Panc1 (cell line): ENCODE results near the gene SERPINB2. TPM values are rescaled to one million over a fixed set of nuclear protein-coding genes. Genes with fewer than 3 reads are reported as not detected.

Experiments
- ATAC-seq: fragments of 200-7000 bp; cut with Tn5 transposase; 2 replicates; pipeline ENCODE4 v1.9.1; 2020; ENCODE audit warnings: mild to moderate bottlenecking, moderate library complexity
- BruUV-seq: library from RNA; stranded (reverse); fragments of 400-500 nt; replicated peaks from 2 replicates; lab custom pipeline; 2021; lab: Mats Ljungman, UMichigan
- CTCF ChIA-PET: fragments of 300-600 bp; sonication (Branson Sonifier 250); formaldehyde crosslinking; loops from one replicate; lab custom pipeline; 2022; ENCODE audit warnings: antibody characterized with exemption; lab: Charles Lee
- POLR2A ChIA-PET: fragments of 300-600 bp; sonication (Branson Sonifier 250); formaldehyde crosslinking; loops from one replicate; lab custom pipeline; 2022; ENCODE audit warnings: antibody characterized with exemption; lab: Charles Lee
- DNase-seq: peaks from one replicate; pipeline ENCODE4 v3.0.0-alpha.2; 2010; ENCODE audit warnings: low read depth, low spot score
- H3K27ac ChIP-seq: 2 replicates; pipeline ENCODE4 v1.5.1; 2011; ENCODE audit warnings: mild to moderate bottlenecking, low read length, inconsistent platforms
- H3K27me3 ChIP-seq: fragments of 200-500 bp; sonication (Bioruptor generic); 2 replicates; pipeline ENCODE4 v1.6.0; 2014; ENCODE audit warnings: low read length, inconsistent platforms; ENCODE audit not compliant: control insufficient read depth, insufficient read depth
- H3K36me3 ChIP-seq: fragments of 200-500 bp; sonication (Bioruptor generic); 2 replicates; pipeline ENCODE4 v1.5.1; 2014; ENCODE audit warnings: inconsistent platforms, mild to moderate bottlenecking, low read length, moderate library complexity; ENCODE audit not compliant: control insufficient read depth, insufficient read depth
- H3K4me1 ChIP-seq: 2 replicates; pipeline ENCODE4 v1.5.1; 2011; ENCODE audit warnings: inconsistent platforms, mild to moderate bottlenecking, low read length, moderate library complexity; ENCODE audit not compliant: control insufficient read depth, insufficient read depth
- H3K4me3 ChIP-seq, 2 experiments: 2 replicates each; pipeline ENCODE4 v1.5.1; 2011 to 2012; ENCODE audit warnings: low read depth in 2 of 2, low read length in 2 of 2, mild to moderate bottlenecking in 2 of 2, inconsistent platforms in 1 of 2, moderate library complexity in 1 of 2
- H3K9me3 ChIP-seq: fragments of 200-500 bp; sonication (Bioruptor generic); 2 replicates; pipeline ENCODE4 v1.5.1; 2014; ENCODE audit warnings: low read depth, mild to moderate bottlenecking, inconsistent platforms, low read length, moderate library complexity; ENCODE audit not compliant: control insufficient read depth, insufficient read depth
- POLR2AphosphoS5 ChIP-seq: IDR thresholded peaks from 2 replicates; pipeline ENCODE4 v1.6.1; 2012; ENCODE audit warnings: mild to moderate bottlenecking, low read depth, low read length, moderate library complexity
- SIN3A ChIP-seq: IDR thresholded peaks from 2 replicates; pipeline ENCODE4 v1.6.1; 2012; ENCODE audit warnings: low read depth, mild to moderate bottlenecking, low read length, moderate library complexity, borderline replicate concordance; ENCODE audit not compliant: insufficient read depth
- TCF7L2 ChIP-seq: IDR thresholded peaks from 2 replicates; pipeline ENCODE4 v1.6.1; 2011; ENCODE audit warnings: mild to moderate bottlenecking, low read depth, low read length, inconsistent platforms
- in situ Hi-C: cut with HindIII; loops from 2 replicates; pipeline ENCODE4 v1.10.0; 2016; ENCODE audit warnings: low sequenced_read_pairs, low pct_unique_long_range_greater_than_20kb
- intact Hi-C: fragments of 100-400 bp; cut with micrococcal nuclease; formaldehyde crosslinking; loops from one replicate; pipeline ENCODE4 v1.10.0; 2022; ENCODE audit not compliant: unreplicated experiment
- total RNA-seq: library from RNA; stranded (reverse); gene quantifications from one replicate; pipeline ENCODE4 v1.2.1, GENCODE V29; 2021; ENCODE audit not compliant: unreplicated experiment
- TF ChIP-seq, protein P1 (sequence below): fragments of 450-650 bp; IDR thresholded peaks from 2 replicates; pipeline ENCODE4 v1.5.1; 2017; ENCODE audit warnings: mild to moderate bottlenecking
- TF ChIP-seq, protein P2 (sequence below), 2 experiments: IDR thresholded peaks; 2 replicates each; pipeline ENCODE4 v1.6.1; 2011 to 2012; ENCODE audit warnings: low read depth in 2 of 2, control low read depth in 1 of 2, low read length in 1 of 2, mild to moderate bottlenecking in 1 of 2, moderate library complexity in 1 of 2; ENCODE audit not compliant: insufficient read depth in 1 of 2

The SERPINB2 gene
- total RNA-seq, 1 experiment from 2014 or later = not detected

DNA sequence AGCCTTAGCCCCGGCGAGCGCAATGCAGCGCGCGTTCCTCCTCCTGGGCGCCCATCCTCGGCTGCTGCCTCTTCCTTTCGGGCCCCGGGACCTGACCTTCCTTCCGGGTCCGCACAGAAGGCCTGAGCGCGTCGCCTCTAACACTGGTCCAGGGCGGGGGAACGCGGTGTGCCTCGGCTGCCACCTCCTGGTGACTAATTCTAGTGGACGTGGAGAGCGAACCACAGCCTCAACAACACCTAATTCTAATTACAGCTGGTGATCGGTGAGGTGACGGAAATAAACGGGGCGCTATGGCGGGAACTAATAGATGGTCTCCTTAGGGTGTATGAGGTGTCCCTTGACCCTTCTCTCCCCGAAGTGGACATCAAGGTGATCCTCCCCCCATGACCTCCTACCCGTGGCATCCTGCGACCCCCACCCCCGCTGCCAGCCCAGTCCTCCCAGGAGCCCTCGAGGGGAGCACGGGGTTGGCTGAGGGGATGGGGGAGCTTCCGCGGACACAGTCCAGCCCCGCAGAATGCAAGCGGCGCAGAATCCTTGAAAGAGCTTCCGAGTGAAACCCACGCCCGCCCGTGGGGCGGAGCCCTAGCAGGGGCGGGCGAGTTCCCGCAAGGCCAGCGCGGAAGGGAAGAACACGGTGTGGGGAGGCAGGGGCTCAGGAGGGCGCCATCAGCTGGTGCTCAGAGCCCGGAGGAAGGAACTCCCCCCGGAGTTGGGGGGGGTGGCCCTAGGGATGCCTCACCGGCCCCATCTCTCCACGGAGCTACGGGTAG is 48.8 kb downstream of the SERPINB2 start:
- H3K4me1 ChIP-seq = no peaks in the 10 kb centered on the region; the same call in 1 of the 2 replicates
- in situ Hi-C loops = no loop called here
- BruUV-seq = no TSS peak
- intact Hi-C loops = loop anchor here (1.0 kb wide), 1 partner anchor 45 kb away; no protein-coding TSS in a partner anchor
- H3K27ac ChIP-seq = no peak overlapping the region
- peak overlapping the region; percentile 27 to 45 for H3K4me3 ChIP-seq
- H3K9me3 ChIP-seq = no peaks in the 10 kb centered on the region
- DNase-seq = peak; percentile 22
- peaks cover 5% of the 10 kb centered on the region; the same call in 1 of the 2 replicates for H3K27me3 ChIP-seq
- peak; percentile 99 for ATAC-seq
- no peaks in the 10 kb centered on the region for H3K36me3 ChIP-seq
- ChIA-PET POLR2A (no interaction called here), CTCF (no interaction called here)
- TF ChIP-seq, protein P1, sequence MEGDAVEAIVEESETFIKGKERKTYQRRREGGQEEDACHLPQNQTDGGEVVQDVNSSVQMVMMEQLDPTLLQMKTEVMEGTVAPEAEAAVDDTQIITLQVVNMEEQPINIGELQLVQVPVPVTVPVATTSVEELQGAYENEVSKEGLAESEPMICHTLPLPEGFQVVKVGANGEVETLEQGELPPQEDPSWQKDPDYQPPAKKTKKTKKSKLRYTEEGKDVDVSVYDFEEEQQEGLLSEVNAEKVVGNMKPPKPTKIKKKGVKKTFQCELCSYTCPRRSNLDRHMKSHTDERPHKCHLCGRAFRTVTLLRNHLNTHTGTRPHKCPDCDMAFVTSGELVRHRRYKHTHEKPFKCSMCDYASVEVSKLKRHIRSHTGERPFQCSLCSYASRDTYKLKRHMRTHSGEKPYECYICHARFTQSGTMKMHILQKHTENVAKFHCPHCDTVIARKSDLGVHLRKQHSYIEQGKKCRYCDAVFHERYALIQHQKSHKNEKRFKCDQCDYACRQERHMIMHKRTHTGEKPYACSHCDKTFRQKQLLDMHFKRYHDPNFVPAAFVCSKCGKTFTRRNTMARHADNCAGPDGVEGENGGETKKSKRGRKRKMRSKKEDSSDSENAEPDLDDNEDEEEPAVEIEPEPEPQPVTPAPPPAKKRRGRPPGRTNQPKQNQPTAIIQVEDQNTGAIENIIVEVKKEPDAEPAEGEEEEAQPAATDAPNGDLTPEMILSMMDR = peak; percentile 76
- no peak for TF ChIP-seq SIN3A

DNA sequence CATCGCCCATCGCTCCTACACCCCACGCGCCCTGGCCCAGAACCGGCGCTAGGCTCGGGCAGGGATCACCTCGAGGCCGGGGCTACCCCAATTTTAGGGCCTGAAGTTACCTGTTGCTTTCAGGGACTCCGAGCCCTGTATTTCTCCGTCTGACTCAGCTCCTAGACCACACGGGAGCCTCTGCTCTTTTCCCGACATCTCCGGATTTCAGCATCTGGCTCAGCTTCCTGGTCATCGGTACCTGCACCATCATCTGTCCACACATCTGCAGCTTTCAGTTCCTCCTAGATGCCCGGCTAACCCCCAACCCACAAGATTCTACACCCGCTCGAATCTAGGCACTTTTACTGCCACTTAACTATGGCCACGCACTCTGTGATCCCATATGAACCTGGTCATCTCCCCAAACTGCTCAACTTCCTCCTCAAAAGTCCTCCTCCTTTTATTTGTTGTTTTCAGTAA is 49.5 kb downstream of the SERPINB2 start:
- H3K36me3 ChIP-seq = no peaks in the 10 kb centered on the region
- ChIA-PET POLR2A (no interaction called here), CTCF (no interaction called here)
- no TSS peak for BruUV-seq
- DNase-seq = no peak
- no peak overlapping the region for H3K27ac ChIP-seq
- TF ChIP-seq, protein P1 = no peak
- no peak for TF ChIP-seq SIN3A
- no peak for TF ChIP-seq POLR2AphosphoS5
- TF ChIP-seq, protein P2, sequence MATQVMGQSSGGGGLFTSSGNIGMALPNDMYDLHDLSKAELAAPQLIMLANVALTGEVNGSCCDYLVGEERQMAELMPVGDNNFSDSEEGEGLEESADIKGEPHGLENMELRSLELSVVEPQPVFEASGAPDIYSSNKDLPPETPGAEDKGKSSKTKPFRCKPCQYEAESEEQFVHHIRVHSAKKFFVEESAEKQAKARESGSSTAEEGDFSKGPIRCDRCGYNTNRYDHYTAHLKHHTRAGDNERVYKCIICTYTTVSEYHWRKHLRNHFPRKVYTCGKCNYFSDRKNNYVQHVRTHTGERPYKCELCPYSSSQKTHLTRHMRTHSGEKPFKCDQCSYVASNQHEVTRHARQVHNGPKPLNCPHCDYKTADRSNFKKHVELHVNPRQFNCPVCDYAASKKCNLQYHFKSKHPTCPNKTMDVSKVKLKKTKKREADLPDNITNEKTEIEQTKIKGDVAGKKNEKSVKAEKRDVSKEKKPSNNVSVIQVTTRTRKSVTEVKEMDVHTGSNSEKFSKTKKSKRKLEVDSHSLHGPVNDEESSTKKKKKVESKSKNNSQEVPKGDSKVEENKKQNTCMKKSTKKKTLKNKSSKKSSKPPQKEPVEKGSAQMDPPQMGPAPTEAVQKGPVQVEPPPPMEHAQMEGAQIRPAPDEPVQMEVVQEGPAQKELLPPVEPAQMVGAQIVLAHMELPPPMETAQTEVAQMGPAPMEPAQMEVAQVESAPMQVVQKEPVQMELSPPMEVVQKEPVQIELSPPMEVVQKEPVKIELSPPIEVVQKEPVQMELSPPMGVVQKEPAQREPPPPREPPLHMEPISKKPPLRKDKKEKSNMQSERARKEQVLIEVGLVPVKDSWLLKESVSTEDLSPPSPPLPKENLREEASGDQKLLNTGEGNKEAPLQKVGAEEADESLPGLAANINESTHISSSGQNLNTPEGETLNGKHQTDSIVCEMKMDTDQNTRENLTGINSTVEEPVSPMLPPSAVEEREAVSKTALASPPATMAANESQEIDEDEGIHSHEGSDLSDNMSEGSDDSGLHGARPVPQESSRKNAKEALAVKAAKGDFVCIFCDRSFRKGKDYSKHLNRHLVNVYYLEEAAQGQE (IDR thresholded peaks at IDR 0.05; ENCODE audit: insufficient read depth in 1 of 2, low read depth in 2 of 2, low read length in 1 of 2) = no peak
- TF ChIP-seq TCF7L2 = no peak
- peaks cover 5% of the 10 kb centered on the region; the same call in 1 of the 2 replicates for H3K27me3 ChIP-seq
- H3K4me1 ChIP-seq = no peaks in the 10 kb centered on the region; the same call in 1 of the 2 replicates
- in situ Hi-C loops = no loop called here
- no peak for ATAC-seq
- intact Hi-C loops = loop anchor here (1.0 kb wide), 1 partner anchor 46 kb away; no protein-coding TSS in a partner anchor
- peak overlapping the region in 1 of 2 experiments; percentile 45; a peak in 2 of 4 replicates for H3K4me3 ChIP-seq
- H3K9me3 ChIP-seq = no peaks in the 10 kb centered on the region
